Measurements from ENCODE around the gene MYLK2.

Gene MYLK2

DNA sequence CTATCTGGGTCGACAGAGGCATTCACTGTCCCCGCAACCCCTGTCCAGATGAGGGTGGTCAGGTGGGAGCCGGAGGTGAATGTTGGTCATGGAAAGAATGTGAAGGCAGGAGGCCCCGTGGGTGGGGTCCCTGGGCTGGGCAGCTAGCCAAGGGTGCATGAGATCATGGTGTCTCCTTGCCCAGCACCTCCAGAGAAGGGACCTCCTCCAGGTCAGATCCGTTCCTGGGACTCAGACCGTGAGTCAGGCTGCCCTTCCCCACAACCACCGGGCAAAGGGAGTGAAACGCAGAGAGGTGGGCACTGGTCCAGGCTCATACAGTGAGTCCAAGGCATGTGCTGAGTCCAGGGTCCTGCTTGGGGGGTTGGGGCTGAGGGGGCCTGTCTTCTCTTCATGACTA, 22.8 kb downstream of the MYLK2 start:
- H3K4me3 ChIP-seq (ENCODE audit: low read depth in 1 of 2, low read length in 2 of 2), result no peak overlapping the region
- no peaks in the 10 kb centered on the region for H3K36me3 ChIP-seq (ENCODE audit: control insufficient read depth in 1 of 2, insufficient read depth in 2 of 2, low read length in 2 of 2)
- no peaks in the 10 kb centered on the region for H3K9me3 ChIP-seq (ENCODE audit: control insufficient read depth in 1 of 2, low read length in 2 of 2)
- H3K4me1 ChIP-seq (ENCODE audit: control insufficient read depth in 1 of 2, insufficient read depth in 2 of 2, low read length in 2 of 2), result peaks cover 0 to 4% of the 10 kb centered on the region in 2 donors
- H3K27me3 ChIP-seq (ENCODE audit: control insufficient read depth in 1 of 2, insufficient read depth in 2 of 2, low read length in 2 of 2), result peaks cover 0 to 5% of the 10 kb centered on the region in 2 donors
- H3K27ac ChIP-seq (ENCODE audit: low read depth, low read length), result no peak overlapping the region
- no peak overlapping the region for H3K9ac ChIP-seq (ENCODE audit: low read depth in 1 of 2, low read length in 2 of 2)

GRCh38 chr20:31842471-31843157, 23.5 kb downstream of the MYLK2 start:
- Histone ChIP-seq H3K4me3 (ENCODE audit: low read depth in 1 of 2, low read length in 2 of 2) (no peak overlapping the region), H3K9me3 (ENCODE audit: control insufficient read depth in 1 of 2, low read length in 2 of 2) (no peaks in the 10 kb centered on the region), H3K27ac (ENCODE audit: low read depth, low read length) (peak overlapping the region; percentile 32), H3K4me1 (ENCODE audit: control insufficient read depth in 1 of 2, insufficient read depth in 2 of 2, low read length in 2 of 2) (peaks cover 0 to 3% of the 10 kb centered on the region in 2 donors), H3K27me3 (ENCODE audit: control insufficient read depth in 1 of 2, insufficient read depth in 2 of 2, low read length in 2 of 2) (peaks cover 0 to 5% of the 10 kb centered on the region in 2 donors), H3K9ac (ENCODE audit: low read depth in 1 of 2, low read length in 2 of 2) (no peak overlapping the region), H3K36me3 (ENCODE audit: control insufficient read depth in 1 of 2, insufficient read depth in 2 of 2, low read length in 2 of 2) (no peaks in the 10 kb centered on the region)

GRCh38 chr20:31843288-31843687, 24.1 kb downstream of the MYLK2 start:
- Histone ChIP-seq H3K27me3 (ENCODE audit: control insufficient read depth in 1 of 2, insufficient read depth in 2 of 2, low read length in 2 of 2) (peaks cover 0 to 1% of the 10 kb centered on the region in 2 donors), H3K27ac (ENCODE audit: low read depth, low read length) (no peak overlapping the region), H3K9ac (ENCODE audit: low read depth in 1 of 2, low read length in 2 of 2) (no peak overlapping the region), H3K4me1 (ENCODE audit: control insufficient read depth in 1 of 2, insufficient read depth in 2 of 2, low read length in 2 of 2) (peaks cover 0 to 3% of the 10 kb centered on the region in 2 donors), H3K4me3 (ENCODE audit: low read depth in 1 of 2, low read length in 2 of 2) (no peak overlapping the region), H3K36me3 (ENCODE audit: control insufficient read depth in 1 of 2, insufficient read depth in 2 of 2, low read length in 2 of 2) (no peaks in the 10 kb centered on the region), H3K9me3 (ENCODE audit: control insufficient read depth in 1 of 2, low read length in 2 of 2) (no peaks in the 10 kb centered on the region)

DNA sequence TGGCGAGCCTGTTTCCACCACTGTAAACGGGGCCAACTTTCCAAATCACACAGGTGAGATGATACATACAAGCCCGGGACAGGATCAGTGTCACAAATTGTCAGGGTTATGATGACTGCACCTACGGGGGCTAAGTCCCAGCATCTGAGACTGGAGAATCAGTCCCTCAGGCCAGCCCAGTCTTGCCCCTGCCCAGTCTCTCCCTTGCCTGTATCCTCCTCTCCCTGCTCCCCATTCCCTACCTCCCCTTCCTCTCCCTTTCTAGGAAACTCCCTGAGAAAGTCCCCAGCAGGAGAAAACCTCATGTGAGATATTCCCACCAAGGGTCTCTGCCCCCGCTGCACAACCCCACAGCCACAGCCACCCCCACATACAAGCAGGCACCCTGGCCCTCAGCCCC, 24.7 kb downstream of the MYLK2 start:
- H3K4me1 ChIP-seq (ENCODE audit: control insufficient read depth in 1 of 2, insufficient read depth in 2 of 2, low read length in 2 of 2), result peaks cover 0 to 3% of the 10 kb centered on the region in 2 donors
- H3K27me3 ChIP-seq (ENCODE audit: control insufficient read depth in 1 of 2, insufficient read depth in 2 of 2, low read length in 2 of 2), result no peaks in the 10 kb centered on the region
- no peaks in the 10 kb centered on the region for H3K36me3 ChIP-seq (ENCODE audit: control insufficient read depth in 1 of 2, insufficient read depth in 2 of 2, low read length in 2 of 2)
- H3K9ac ChIP-seq (ENCODE audit: low read depth in 1 of 2, low read length in 2 of 2), result no peak overlapping the region
- no peaks in the 10 kb centered on the region for H3K9me3 ChIP-seq (ENCODE audit: control insufficient read depth in 1 of 2, low read length in 2 of 2)
- no peak overlapping the region for H3K27ac ChIP-seq (ENCODE audit: low read depth, low read length)
- H3K4me3 ChIP-seq (ENCODE audit: low read depth in 1 of 2, low read length in 2 of 2), result no peak overlapping the region

DNA sequence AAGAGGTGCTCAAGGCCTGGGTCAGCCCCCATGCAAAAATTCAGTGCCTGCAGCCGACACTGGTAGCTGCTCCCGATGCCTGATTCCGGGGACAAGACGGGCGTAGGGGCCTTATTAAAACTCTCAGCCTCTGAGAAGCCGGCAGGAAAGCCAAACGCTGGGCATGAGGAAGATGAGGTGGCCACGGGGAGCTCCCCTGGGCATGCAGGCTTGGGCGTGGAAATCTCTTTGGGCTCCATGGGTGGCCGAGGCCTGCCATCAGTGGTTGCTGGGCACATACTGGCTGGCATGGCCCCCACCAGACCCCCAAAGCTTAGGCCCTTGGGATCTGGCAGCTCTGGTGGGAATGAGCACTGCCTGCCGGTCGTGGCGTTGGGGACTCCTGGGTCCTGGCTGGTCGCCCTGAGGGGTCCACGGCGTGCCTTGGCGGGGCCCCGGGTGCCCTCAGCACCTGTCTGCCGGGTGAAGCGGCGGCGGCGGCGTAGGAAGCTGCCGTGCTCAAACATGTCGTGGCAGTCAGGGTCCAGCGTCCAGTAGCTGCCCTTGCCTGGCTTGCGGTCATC, 25.7 kb downstream of the MYLK2 start:
- no peaks in the 10 kb centered on the region for H3K9me3 ChIP-seq (ENCODE audit: control insufficient read depth in 1 of 2, low read length in 2 of 2)
- H3K9ac ChIP-seq (ENCODE audit: low read depth in 1 of 2, low read length in 2 of 2), result no peak overlapping the region
- no peaks in the 10 kb centered on the region for H3K36me3 ChIP-seq (ENCODE audit: control insufficient read depth in 1 of 2, insufficient read depth in 2 of 2, low read length in 2 of 2)
- no peaks in the 10 kb centered on the region for H3K27me3 ChIP-seq (ENCODE audit: control insufficient read depth in 1 of 2, insufficient read depth in 2 of 2, low read length in 2 of 2)
- H3K27ac ChIP-seq (ENCODE audit: low read depth, low read length), result no peak overlapping the region
- H3K4me1 ChIP-seq (ENCODE audit: control insufficient read depth in 1 of 2, insufficient read depth in 2 of 2, low read length in 2 of 2), result peaks cover 0 to 3% of the 10 kb centered on the region in 2 donors
- H3K4me3 ChIP-seq (ENCODE audit: low read depth in 1 of 2, low read length in 2 of 2), result no peak overlapping the region

DNA sequence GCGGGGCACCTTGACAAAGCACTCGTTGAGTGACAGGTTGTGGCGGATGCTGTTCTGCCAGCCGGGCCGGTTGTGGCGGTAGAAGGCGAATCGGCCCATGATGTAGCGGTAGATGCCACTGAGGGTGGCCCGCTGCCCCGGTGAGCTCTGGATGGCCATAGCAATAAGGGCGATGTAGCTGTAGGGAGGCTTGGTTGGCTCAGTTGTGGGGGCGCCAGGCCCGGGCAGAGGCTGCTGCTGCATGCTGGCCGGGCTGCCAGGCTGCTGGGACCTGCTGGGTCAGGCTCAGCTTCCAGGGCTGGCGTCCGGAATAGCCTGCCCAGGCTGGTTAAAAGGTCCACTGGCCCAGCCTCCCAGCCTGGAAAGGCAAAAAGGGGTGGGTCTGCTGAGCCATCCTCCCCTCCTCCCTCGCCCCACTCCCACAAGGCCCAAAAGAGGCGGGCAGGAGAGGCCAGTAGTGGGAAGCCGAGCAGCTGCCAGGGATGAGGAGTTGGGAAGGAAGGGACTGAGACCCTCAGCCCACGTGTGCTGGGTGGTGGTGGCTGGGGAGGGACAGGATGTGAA, 26.2 kb downstream of the MYLK2 start, which contains the start of gene FOXS1:
FOXS1 (minus strand) TSS at position 305 of the 564 bp plus-strand sequence; CDS start at position 243, 62 bp downstream.
- Histone ChIP-seq H3K4me1 (ENCODE audit: control insufficient read depth in 1 of 2, insufficient read depth in 2 of 2, low read length in 2 of 2) (peaks cover 0 to 3% of the 10 kb centered on the region in 2 donors), H3K27ac (ENCODE audit: low read depth, low read length) (no peak within 1 kb of the TSS), H3K36me3 (ENCODE audit: control insufficient read depth in 1 of 2, insufficient read depth in 2 of 2, low read length in 2 of 2) (no peaks in the 10 kb centered on the region), H3K27me3 (ENCODE audit: control insufficient read depth in 1 of 2, insufficient read depth in 2 of 2, low read length in 2 of 2) (peaks cover 0 to 5% of the 10 kb centered on the region in 2 donors), H3K4me3 (ENCODE audit: low read depth in 1 of 2, low read length in 2 of 2) (no peak within 1 kb of the TSS), H3K9ac (ENCODE audit: low read depth in 1 of 2, low read length in 2 of 2) (no peak within 1 kb of the TSS), H3K9me3 (ENCODE audit: control insufficient read depth in 1 of 2, low read length in 2 of 2) (no peaks in the 10 kb centered on the region)

DNA sequence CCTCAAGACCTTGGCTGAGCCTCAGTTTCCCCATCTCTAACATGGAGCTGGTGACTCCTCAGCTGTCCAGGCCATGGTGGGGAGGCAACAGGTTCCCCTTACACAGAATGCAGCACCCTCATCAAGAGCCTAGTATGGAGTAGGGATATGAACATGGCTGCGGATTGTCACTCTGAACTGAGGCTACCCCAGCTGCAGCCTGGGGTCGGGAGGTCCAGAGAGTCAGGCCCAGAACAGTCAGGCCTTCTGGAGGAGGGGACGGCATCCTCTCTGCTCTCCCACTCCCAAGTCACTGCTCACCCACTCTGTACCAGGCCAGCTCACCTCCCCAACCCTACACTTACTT, 27.6 kb downstream of the MYLK2 start:
- peaks cover 8 to 10% of the 10 kb centered on the region in 2 donors for H3K27me3 ChIP-seq (ENCODE audit: control insufficient read depth in 1 of 2, insufficient read depth in 2 of 2, low read length in 2 of 2)
- no peak overlapping the region for H3K27ac ChIP-seq (ENCODE audit: low read depth, low read length)
- peaks cover 0 to 3% of the 10 kb centered on the region in 2 donors for H3K4me1 ChIP-seq (ENCODE audit: control insufficient read depth in 1 of 2, insufficient read depth in 2 of 2, low read length in 2 of 2)
- no peak overlapping the region for H3K9ac ChIP-seq (ENCODE audit: low read depth in 1 of 2, low read length in 2 of 2)
- no peaks in the 10 kb centered on the region for H3K36me3 ChIP-seq (ENCODE audit: control insufficient read depth in 1 of 2, insufficient read depth in 2 of 2, low read length in 2 of 2)
- H3K9me3 ChIP-seq (ENCODE audit: control insufficient read depth in 1 of 2, low read length in 2 of 2), result no peaks in the 10 kb centered on the region
- H3K4me3 ChIP-seq (ENCODE audit: low read depth in 1 of 2, low read length in 2 of 2), result no peak overlapping the region

GRCh38 chr20:31848088-31848999, 29.2 kb downstream of the MYLK2 start:
- H3K27me3 ChIP-seq (ENCODE audit: control insufficient read depth in 1 of 2, insufficient read depth in 2 of 2, low read length in 2 of 2), result peaks cover 8 to 10% of the 10 kb centered on the region in 2 donors
- no peaks in the 10 kb centered on the region for H3K36me3 ChIP-seq (ENCODE audit: control insufficient read depth in 1 of 2, insufficient read depth in 2 of 2, low read length in 2 of 2)
- H3K4me3 ChIP-seq (ENCODE audit: low read depth in 1 of 2, low read length in 2 of 2), result no peak overlapping the region
- peaks cover 0 to 3% of the 10 kb centered on the region in 2 donors for H3K4me1 ChIP-seq (ENCODE audit: control insufficient read depth in 1 of 2, insufficient read depth in 2 of 2, low read length in 2 of 2)
- no peaks in the 10 kb centered on the region for H3K9me3 ChIP-seq (ENCODE audit: control insufficient read depth in 1 of 2, low read length in 2 of 2)
- H3K9ac ChIP-seq (ENCODE audit: low read depth in 1 of 2, low read length in 2 of 2), result no peak overlapping the region
- H3K27ac ChIP-seq (ENCODE audit: low read depth, low read length), result no peak overlapping the region

GRCh38 chr20:31849306-31849930, 30.3 kb downstream of the MYLK2 start:
- H3K9me3 ChIP-seq (ENCODE audit: control insufficient read depth in 1 of 2, low read length in 2 of 2), result no peaks in the 10 kb centered on the region
- no peaks in the 10 kb centered on the region for H3K36me3 ChIP-seq (ENCODE audit: control insufficient read depth in 1 of 2, insufficient read depth in 2 of 2, low read length in 2 of 2)
- peaks cover 0 to 3% of the 10 kb centered on the region in 2 donors for H3K4me1 ChIP-seq (ENCODE audit: control insufficient read depth in 1 of 2, insufficient read depth in 2 of 2, low read length in 2 of 2)
- H3K27me3 ChIP-seq (ENCODE audit: control insufficient read depth in 1 of 2, insufficient read depth in 2 of 2, low read length in 2 of 2), result peaks cover 8 to 18% of the 10 kb centered on the region in 2 donors
- H3K27ac ChIP-seq (ENCODE audit: low read depth, low read length), result no peak overlapping the region
- H3K9ac ChIP-seq (ENCODE audit: low read depth in 1 of 2, low read length in 2 of 2), result no peak overlapping the region
- no peak overlapping the region for H3K4me3 ChIP-seq (ENCODE audit: low read depth in 1 of 2, low read length in 2 of 2)

All from duodenal mucosa (tissue), 2 donors.